ENCODE measurements around the gene FTSJ1.

- TF ChIP-seq, protein P1, sequence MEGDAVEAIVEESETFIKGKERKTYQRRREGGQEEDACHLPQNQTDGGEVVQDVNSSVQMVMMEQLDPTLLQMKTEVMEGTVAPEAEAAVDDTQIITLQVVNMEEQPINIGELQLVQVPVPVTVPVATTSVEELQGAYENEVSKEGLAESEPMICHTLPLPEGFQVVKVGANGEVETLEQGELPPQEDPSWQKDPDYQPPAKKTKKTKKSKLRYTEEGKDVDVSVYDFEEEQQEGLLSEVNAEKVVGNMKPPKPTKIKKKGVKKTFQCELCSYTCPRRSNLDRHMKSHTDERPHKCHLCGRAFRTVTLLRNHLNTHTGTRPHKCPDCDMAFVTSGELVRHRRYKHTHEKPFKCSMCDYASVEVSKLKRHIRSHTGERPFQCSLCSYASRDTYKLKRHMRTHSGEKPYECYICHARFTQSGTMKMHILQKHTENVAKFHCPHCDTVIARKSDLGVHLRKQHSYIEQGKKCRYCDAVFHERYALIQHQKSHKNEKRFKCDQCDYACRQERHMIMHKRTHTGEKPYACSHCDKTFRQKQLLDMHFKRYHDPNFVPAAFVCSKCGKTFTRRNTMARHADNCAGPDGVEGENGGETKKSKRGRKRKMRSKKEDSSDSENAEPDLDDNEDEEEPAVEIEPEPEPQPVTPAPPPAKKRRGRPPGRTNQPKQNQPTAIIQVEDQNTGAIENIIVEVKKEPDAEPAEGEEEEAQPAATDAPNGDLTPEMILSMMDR (IDR thresholded peaks at IDR 0.05) = no peak
- no peak for TF ChIP-seq EZH2phosphoT487 (IDR thresholded peaks at IDR 0.05)
Measured at GRCh38 chrX:48507246-48507645, 31.2 kb downstream of the FTSJ1 start.

All from neural progenitor cell (in vitro differentiated cells).